Nephron (organoid): ENCODE data around the gene HNF1B.
A peak's percentile ranks its signal among the peaks of the same experiment; 100 is the strongest.
"Not testable (repeated sequence)": the region's sequence is repeated elsewhere in the genome, so short reads cannot be mapped to it uniquely, and the experiment has no call there.

ENCODE experiments used
- H3K27ac Mint-ChIP-seq, 3 experiments: 2 replicates each; pipeline ENCODE4 v1.8.0; 2020; ENCODE audit warnings: mixed read lengths in 3 of 3, mild to moderate bottlenecking in 2 of 3, moderate library complexity in 1 of 3
- H3K27me3 Mint-ChIP-seq: 2 replicates; pipeline ENCODE4 v1.8.0; 2021; ENCODE audit warnings: low read depth, mild to moderate bottlenecking, moderate library complexity, mixed read lengths
- H3K36me3 Mint-ChIP-seq: 2 replicates; pipeline ENCODE4 v1.8.0; 2020; ENCODE audit warnings: low read depth, mixed read lengths
- H3K4me1 Mint-ChIP-seq: 2 replicates; pipeline ENCODE4 v1.8.0; 2020; ENCODE audit warnings: mixed read lengths
- H3K4me3 Mint-ChIP-seq, 3 experiments: 2 replicates each; pipeline ENCODE4 v1.8.0; 2020; ENCODE audit warnings: mild to moderate bottlenecking in 3 of 3, mixed read lengths in 3 of 3, moderate library complexity in 2 of 3
- H3K9me3 Mint-ChIP-seq: 2 replicates; pipeline ENCODE4 v1.8.0; 2020; ENCODE audit warnings: mixed read lengths
- CTCF ChIP-seq, 3 experiments: fragments of 200-600 bp; sonication (generic); IDR thresholded peaks; one replicate each; pipeline ENCODE4 v1.5.0; 2021; ENCODE audit warnings: antibody characterized with exemption in 3 of 3; ENCODE audit not compliant: unreplicated experiment in 3 of 3

Gene HNF1B

GRCh38 chr17:37691807-37692206 is 53.1 kb downstream of the HNF1B start:
- peaks cover 33% of the 10 kb centered on the region for H3K36me3 Mint-ChIP-seq

DNA sequence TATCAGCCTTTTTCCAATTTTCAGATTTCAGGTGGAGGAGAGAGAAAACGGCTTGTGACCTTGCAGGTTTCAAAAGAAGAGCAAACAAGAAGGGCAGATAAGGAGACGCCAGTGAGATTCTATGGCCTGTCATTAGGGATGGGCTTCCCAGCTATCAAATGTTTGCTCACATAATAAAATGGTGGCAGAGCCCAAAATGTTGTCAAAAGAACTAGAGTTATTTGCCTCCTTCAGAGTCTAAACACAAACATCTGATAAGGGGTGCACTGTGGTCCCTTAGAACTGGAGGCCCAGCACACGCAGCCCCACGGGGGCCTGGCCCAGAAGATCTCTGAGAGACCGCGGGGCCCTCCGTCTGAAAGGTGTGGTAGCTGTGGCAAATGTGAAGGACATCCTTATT is 55.5 kb downstream of the HNF1B start:
- H3K36me3 Mint-ChIP-seq = peaks cover 20% of the 10 kb centered on the region
- no peak for TF ChIP-seq CTCF (IDR thresholded peaks at IDR 0.05; ENCODE audit: unreplicated experiment in 3 of 3)
- H3K9me3 Mint-ChIP-seq = no peaks in the 10 kb centered on the region
- H3K4me1 Mint-ChIP-seq = peaks cover 4% of the 10 kb centered on the region
- peaks cover 4% of the 10 kb centered on the region for H3K27me3 Mint-ChIP-seq
- no peak overlapping the region for H3K27ac Mint-ChIP-seq
- H3K4me3 Mint-ChIP-seq = no peak overlapping the region

More at GRCh38 chr17:37691807-37692206, 53.1 kb downstream of the HNF1B start:
- H3K27ac Mint-ChIP-seq = peak overlapping the region in 1 of 3 experiments; percentile 47
- TF ChIP-seq CTCF (IDR thresholded peaks at IDR 0.05; ENCODE audit: unreplicated experiment in 3 of 3) = no peak
- no peak overlapping the region for H3K4me3 Mint-ChIP-seq
- no peaks in the 10 kb centered on the region for H3K9me3 Mint-ChIP-seq
- H3K4me1 Mint-ChIP-seq = peaks cover 4% of the 10 kb centered on the region
- peaks cover 4% of the 10 kb centered on the region for H3K27me3 Mint-ChIP-seq

DNA sequence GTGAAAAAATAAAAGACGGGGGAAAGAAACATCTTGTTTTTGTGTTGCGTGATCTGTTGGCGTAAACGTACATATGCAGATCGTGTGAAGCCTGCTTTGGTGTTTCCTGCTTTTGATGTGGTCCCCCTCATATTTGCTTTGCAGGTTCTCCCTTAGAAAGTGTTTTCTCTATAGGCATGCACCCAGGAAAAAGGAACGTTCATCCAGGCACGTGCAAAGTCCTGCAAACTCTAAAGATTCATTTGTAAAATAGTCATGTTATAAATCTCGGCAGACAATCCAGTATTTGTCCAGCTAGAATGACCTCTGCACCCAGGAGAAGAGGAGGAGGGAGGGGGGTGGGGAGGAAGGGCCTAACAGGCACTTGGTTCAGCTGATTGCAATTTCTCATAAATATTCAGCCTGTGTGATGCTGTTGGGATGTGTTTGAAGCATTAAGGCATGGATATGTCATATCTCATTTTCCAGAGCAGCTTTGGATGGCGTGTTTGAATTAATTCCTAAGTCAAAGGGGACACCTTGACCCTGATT is 61.3 kb downstream of the HNF1B start:
- Mint-ChIP-seq H3K9me3 (peaks cover 7% of the 10 kb centered on the region), H3K27ac (peak overlapping the region in 1 of 3 experiments; percentile 37), H3K4me3 (no peak overlapping the region), H3K4me1 (peaks cover 15% of the 10 kb centered on the region), H3K36me3 (peaks cover 8% of the 10 kb centered on the region), H3K27me3 (no peaks in the 10 kb centered on the region)
- TF ChIP-seq CTCF (IDR thresholded peaks at IDR 0.05; ENCODE audit: unreplicated experiment in 3 of 3) = no peak

GRCh38 chr17:37682007-37682406 is 62.9 kb downstream of the HNF1B start:
- Mint-ChIP-seq H3K9me3 (peaks cover 9% of the 10 kb centered on the region), H3K36me3 (peaks cover 9% of the 10 kb centered on the region), H3K4me1 (peaks cover 15% of the 10 kb centered on the region), H3K27ac (no peak overlapping the region), H3K4me3 (no peak overlapping the region), H3K27me3 (no peaks in the 10 kb centered on the region)
- no peak for TF ChIP-seq CTCF (IDR thresholded peaks at IDR 0.05; ENCODE audit: unreplicated experiment in 3 of 3)

DNA sequence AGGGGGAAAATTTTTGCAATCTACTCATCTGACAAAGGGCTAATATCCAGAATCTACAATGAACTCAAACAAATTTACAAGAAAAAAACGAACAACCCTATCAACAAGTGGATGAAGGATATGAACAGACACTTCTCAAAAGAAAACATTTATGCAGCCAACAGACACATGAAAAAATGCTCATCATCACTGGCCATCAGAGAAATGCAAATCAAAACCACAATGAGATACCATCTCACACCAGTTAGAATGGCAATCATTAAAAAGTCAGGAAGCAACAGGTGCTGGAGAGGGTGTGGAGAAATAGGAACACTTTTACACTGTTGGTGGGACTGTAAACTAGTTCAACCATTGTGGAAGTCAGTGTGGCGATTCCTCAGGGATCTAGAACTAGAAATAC is 64.9 kb downstream of the HNF1B start:
- not testable (repeated sequence) for H3K27ac Mint-ChIP-seq, H3K27me3 Mint-ChIP-seq, H3K36me3 Mint-ChIP-seq, H3K9me3 Mint-ChIP-seq, H3K4me3 Mint-ChIP-seq
- H3K4me1 Mint-ChIP-seq = peaks cover 15% of the 10 kb centered on the region

DNA sequence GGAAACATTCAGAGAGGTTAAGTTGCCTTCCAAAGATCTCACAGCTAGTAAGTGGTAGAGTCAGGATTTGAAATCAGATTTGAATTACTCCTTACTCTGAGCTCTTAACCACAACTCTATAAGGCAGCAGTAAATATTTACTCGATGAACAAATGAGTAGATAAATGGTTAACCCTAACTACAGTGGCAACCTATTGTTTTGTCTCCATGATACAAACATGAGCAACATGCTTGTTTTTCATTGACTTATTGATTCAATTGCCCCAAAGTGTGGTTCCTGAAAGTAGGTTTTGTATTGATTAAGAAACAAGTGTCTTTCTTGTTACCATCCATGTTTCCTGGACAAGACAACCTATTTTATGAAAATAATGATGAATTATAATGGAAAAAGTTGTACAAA is 66.8 kb downstream of the HNF1B start:
- no peak for TF ChIP-seq CTCF (IDR thresholded peaks at IDR 0.05; ENCODE audit: unreplicated experiment in 3 of 3)
- H3K27ac Mint-ChIP-seq = no peak overlapping the region
- no peaks in the 10 kb centered on the region for H3K4me1 Mint-ChIP-seq
- no peak overlapping the region for H3K4me3 Mint-ChIP-seq
- H3K9me3 Mint-ChIP-seq = peaks cover 9% of the 10 kb centered on the region
- peaks cover 4% of the 10 kb centered on the region for H3K36me3 Mint-ChIP-seq
- peaks cover 8% of the 10 kb centered on the region for H3K27me3 Mint-ChIP-seq
